SK-N-SH treated with all-trans-retinoic acid at 6 μM for 48 hours (cell line): ENCODE results near the gene FKBP4.

Source experiments
- ATAC-seq: fragments of 200-7000 bp; cut with Tn5 transposase; 3 replicates; pipeline ENCODE4 v1.9.1; 2020; ENCODE audit warnings: mild to moderate bottlenecking, moderate library complexity
- ARNTL ChIP-seq: fragments of 450-650 bp; formaldehyde crosslinking; IDR thresholded peaks from 2 replicates; pipeline ENCODE4 v1.5.0; 2020; ENCODE audit warnings: low read depth, mild to moderate bottlenecking, moderate library complexity, borderline replicate concordance
- BACH2 ChIP-seq: fragments of 250-450 bp; sonication (Bioruptor Pico); IDR thresholded peaks from 2 replicates; pipeline ENCODE4 v1.9.0; 2021; ENCODE audit warnings: mild to moderate bottlenecking, borderline replicate concordance
- CREB5 ChIP-seq: fragments of 250-450 bp; sonication (Bioruptor Pico); IDR thresholded peaks from 2 replicates; pipeline ENCODE4 v1.5.1; 2020; ENCODE audit warnings: low read depth, mild to moderate bottlenecking, moderate library complexity
- CSDC2 ChIP-seq: fragments of 250-450 bp; sonication (Bioruptor Pico); IDR thresholded peaks from 2 replicates; pipeline ENCODE4 v1.5.0; 2020; ENCODE audit warnings: mild to moderate bottlenecking, moderate library complexity
- CSRNP3 ChIP-seq: fragments of 250-450 bp; sonication (Bioruptor Pico); IDR thresholded peaks from 2 replicates; pipeline ENCODE4 v1.5.1; 2021; ENCODE audit warnings: mild to moderate bottlenecking, moderate library complexity
- ESRRG ChIP-seq: fragments of 250-450 bp; sonication (Bioruptor Pico); IDR thresholded peaks from 2 replicates; pipeline ENCODE4 v1.6.1; 2021; ENCODE audit warnings: mild to moderate bottlenecking
- GLIS3 ChIP-seq: fragments of 250-450 bp; sonication (Bioruptor Pico); IDR thresholded peaks from 2 replicates; pipeline ENCODE4 v1.5.0; 2020; ENCODE audit warnings: mild to moderate bottlenecking, moderate library complexity
- ISL1 ChIP-seq: fragments of 250-450 bp; sonication (Bioruptor Pico); IDR thresholded peaks from 2 replicates; pipeline ENCODE4 v2.1.2; 2022; ENCODE audit warnings: mild to moderate bottlenecking, moderate library complexity
- OSR1 ChIP-seq: fragments of 250-450 bp; sonication (Bioruptor Pico); IDR thresholded peaks from 2 replicates; pipeline ENCODE4 v1.8.0; 2022; ENCODE audit warnings: moderate library complexity, mild to moderate bottlenecking, inconsistent platforms
- PATZ1 ChIP-seq: fragments of 250-450 bp; sonication (Bioruptor Pico); IDR thresholded peaks from 2 replicates; pipeline ENCODE4 v1.8.0; 2020; ENCODE audit warnings: mild to moderate bottlenecking, moderate library complexity, borderline replicate concordance
- PPARA ChIP-seq: fragments of 250-450 bp; sonication (Bioruptor Pico); IDR thresholded peaks from 2 replicates; pipeline ENCODE4 v1.5.0; 2020; ENCODE audit warnings: mild to moderate bottlenecking, borderline replicate concordance
- RARB ChIP-seq: fragments of 250-450 bp; sonication (Bioruptor Pico); IDR thresholded peaks from 2 replicates; pipeline ENCODE4 v1.8.0; 2021; ENCODE audit warnings: mild to moderate bottlenecking, moderate library complexity
- SNAI2 ChIP-seq: fragments of 250-450 bp; sonication (Bioruptor Pico); IDR thresholded peaks from 2 replicates; pipeline ENCODE4 v1.5.0; 2020; ENCODE audit warnings: mild to moderate bottlenecking, moderate library complexity
- TCF4 ChIP-seq: fragments of 250-450 bp; sonication (Bioruptor Pico); IDR thresholded peaks from 2 replicates; pipeline ENCODE4 v1.8.0; 2021; ENCODE audit warnings: mild to moderate bottlenecking, moderate library complexity, borderline replicate concordance
- TOX ChIP-seq: fragments of 250-450 bp; sonication (Bioruptor Pico); IDR thresholded peaks from 2 replicates; pipeline ENCODE4 v1.8.0; 2021; ENCODE audit warnings: mild to moderate bottlenecking, moderate library complexity, borderline replicate concordance
- TSHZ2 ChIP-seq: fragments of 250-450 bp; sonication (Bioruptor Pico); IDR thresholded peaks from 2 replicates; pipeline ENCODE4 v1.5.0; 2020; ENCODE audit warnings: mild to moderate bottlenecking, moderate library complexity
- ZC3H10 ChIP-seq: fragments of 250-450 bp; sonication (Bioruptor Pico); IDR thresholded peaks from 2 replicates; pipeline ENCODE4 v1.5.1; 2021; ENCODE audit warnings: mild to moderate bottlenecking, moderate library complexity
- ZFP3 ChIP-seq: fragments of 250-450 bp; sonication (Bioruptor Pico); IDR thresholded peaks from 2 replicates; pipeline ENCODE4 v1.5.0; 2020; ENCODE audit warnings: mild to moderate bottlenecking, moderate library complexity
- ZFP30 ChIP-seq: fragments of 450-650 bp; formaldehyde crosslinking; IDR thresholded peaks from 2 replicates; pipeline ENCODE4 v1.5.0; 2022; ENCODE audit warnings: mild to moderate bottlenecking, moderate library complexity
- ZNF565 ChIP-seq: fragments of 450-650 bp; formaldehyde crosslinking; conservative IDR thresholded peaks from 2 replicates; pipeline ENCODE4 v1.5.0; 2020; ENCODE audit warnings: low read depth, mild to moderate bottlenecking, moderate library complexity
- ZNF70 ChIP-seq: fragments of 450-650 bp; formaldehyde crosslinking; IDR thresholded peaks from 2 replicates; pipeline ENCODE4 v1.5.0; 2020; ENCODE audit warnings: mild to moderate bottlenecking, moderate library complexity
- ZNF8 ChIP-seq: fragments of 450-650 bp; formaldehyde crosslinking; IDR thresholded peaks from 2 replicates; pipeline ENCODE4 v1.5.0; 2020; ENCODE audit warnings: mild to moderate bottlenecking, moderate library complexity

Gene FKBP4

GRCh38 chr12:2835691-2836403 is 41.1 kb downstream of the FKBP4 start:
- TF ChIP-seq GLIS3, result no peak
- TF ChIP-seq ZC3H10, result no peak
- no peak for TF ChIP-seq ZNF70 (CRISPR knock-in tag)
- no peak for TF ChIP-seq ZNF565
- no peak for TF ChIP-seq TOX (CRISPR knock-in tag)
- TF ChIP-seq ZFP30 (CRISPR knock-in tag), result no peak
- TF ChIP-seq ZFP3 (CRISPR knock-in tag), result no peak
- no peak for TF ChIP-seq ARNTL (CRISPR knock-in tag)
- no peak for TF ChIP-seq SNAI2 (CRISPR knock-in tag)
- TF ChIP-seq OSR1 (CRISPR knock-in tag), result no peak
- TF ChIP-seq PATZ1 (CRISPR knock-in tag), result no peak
- TF ChIP-seq ESRRG (CRISPR knock-in tag), result no peak
- TF ChIP-seq CSRNP3 (CRISPR knock-in tag), result no peak
- no peak for TF ChIP-seq PPARA
- no peak for TF ChIP-seq BACH2 (CRISPR knock-in tag)
- TF ChIP-seq ISL1, result no peak
- ATAC-seq, result no peak

GRCh38 chr12:2836574-2836973 is 41.8 kb downstream of the FKBP4 start:
- TF ChIP-seq ZC3H10 (no peak), OSR1 (CRISPR knock-in tag) (no peak), ZNF8 (CRISPR knock-in tag) (no peak), GLIS3 (no peak), ISL1 (no peak), CREB5 (CRISPR knock-in tag) (no peak), TOX (CRISPR knock-in tag) (no peak), ZNF70 (CRISPR knock-in tag) (no peak), SNAI2 (CRISPR knock-in tag) (no peak), TCF4 (no peak), PATZ1 (CRISPR knock-in tag) (no peak), ZFP3 (CRISPR knock-in tag) (no peak), CSRNP3 (CRISPR knock-in tag) (no peak), RARB (CRISPR knock-in tag) (no peak), ARNTL (CRISPR knock-in tag) (no peak), CSDC2 (CRISPR knock-in tag) (no peak), TSHZ2 (CRISPR knock-in tag) (no peak), BACH2 (CRISPR knock-in tag) (no peak)
- no peak for ATAC-seq
